Glutamatergic neuron (in vitro differentiated cells): Measurements from ENCODE around the gene COL19A1. TPM values are rescaled to one million over a fixed set of nuclear protein-coding genes. Genes with fewer than 3 reads are reported as not detected.

Source experiments
- DNase-seq: peaks from one replicate; pipeline ENCODE4 v3.0.0; 2022
- H3K27ac Mint-ChIP-seq: one replicate; pipeline ENCODE4 v1.8.0; 2020; ENCODE audit warnings: mild to moderate bottlenecking, mixed read lengths, inconsistent platforms; ENCODE audit not compliant: unreplicated experiment
- H3K27me3 Mint-ChIP-seq: one replicate; pipeline ENCODE4 v1.8.0; 2020; ENCODE audit warnings: mild to moderate bottlenecking, moderate library complexity, mixed read lengths, inconsistent platforms; ENCODE audit not compliant: unreplicated experiment
- H3K36me3 Mint-ChIP-seq: one replicate; pipeline ENCODE4 v1.8.0; 2020; ENCODE audit warnings: mild to moderate bottlenecking, mixed read lengths, inconsistent platforms; ENCODE audit not compliant: unreplicated experiment
- H3K4me1 Mint-ChIP-seq: one replicate; pipeline ENCODE4 v1.8.0; 2020; ENCODE audit warnings: mild to moderate bottlenecking, low read depth, mixed read lengths, inconsistent platforms; ENCODE audit not compliant: unreplicated experiment
- H3K4me3 Mint-ChIP-seq: one replicate; pipeline ENCODE4 v1.8.0; 2020; ENCODE audit warnings: mild to moderate bottlenecking, mixed read lengths, inconsistent platforms; ENCODE audit not compliant: unreplicated experiment
- H3K9me3 Mint-ChIP-seq: one replicate; pipeline ENCODE4 v1.8.0; 2020; ENCODE audit warnings: mild to moderate bottlenecking, moderate library complexity, mixed read lengths, inconsistent platforms; ENCODE audit not compliant: unreplicated experiment
- total RNA-seq: library from RNA; stranded (reverse); fragmentation: NEBNext Ultra II Directional; extraction: Animal tissue kit (Norgen Biotek cat#: 25700); gene quantifications from one replicate; pipeline ENCODE4 v1.2.1, GENCODE V29; 2021; ENCODE audit not compliant: unreplicated experiment
- TF ChIP-seq, protein P1 (sequence below): fragments of 200-600 bp; sonication (generic); IDR thresholded peaks from one replicate; pipeline ENCODE4 v1.5.0; 2021; ENCODE audit not compliant: partially characterized antibody, unreplicated experiment

Gene COL19A1
- total RNA-seq, 1 donor from 2014 or later: 0.78 TPM

DNA sequence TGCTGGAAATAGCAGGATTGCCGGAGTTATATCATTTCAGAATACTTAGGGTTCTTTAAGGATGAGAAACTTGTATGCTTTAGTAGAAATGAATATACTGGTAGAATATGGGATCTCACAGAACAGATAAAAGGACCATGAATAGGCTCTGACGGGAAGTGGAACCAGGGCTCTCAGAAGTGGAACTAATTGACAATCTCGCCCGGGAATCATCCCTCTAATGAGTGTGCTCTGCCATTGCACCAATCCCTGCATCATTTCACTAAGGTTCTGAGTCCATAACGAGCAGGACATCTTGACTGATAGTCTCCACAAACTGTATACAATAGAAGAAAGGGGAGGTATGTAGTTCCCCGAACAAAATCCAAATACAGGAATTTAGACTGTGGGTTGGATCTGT lies 286.4 kb downstream of the COL19A1 start:
- H3K27ac Mint-ChIP-seq: no peak overlapping the region
- H3K4me3 Mint-ChIP-seq: no peak overlapping the region
- peaks cover 6% of the 10 kb centered on the region for H3K4me1 Mint-ChIP-seq

DNA sequence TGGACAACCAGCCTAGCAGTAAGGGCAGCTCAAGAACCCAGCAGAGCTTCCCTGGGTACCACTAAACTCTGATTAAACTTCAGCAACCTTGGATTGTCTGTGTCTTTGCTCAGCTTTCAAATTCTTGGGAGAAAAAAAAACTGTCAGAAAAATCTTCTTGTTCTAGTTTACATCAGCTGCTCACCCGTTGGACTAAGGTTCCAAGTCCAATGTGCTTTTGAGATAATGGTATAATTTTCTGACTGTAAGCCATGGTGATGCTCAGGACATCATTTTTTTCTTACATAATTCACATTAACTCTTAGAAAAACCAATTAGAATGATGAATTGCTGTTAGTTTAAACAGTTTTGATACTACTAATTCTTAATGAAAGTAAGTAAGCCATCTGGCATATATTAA lies 290.7 kb downstream of the COL19A1 start:
- H3K36me3 Mint-ChIP-seq: no peaks in the 10 kb centered on the region
- H3K9me3 Mint-ChIP-seq: no peaks in the 10 kb centered on the region
- no peaks in the 10 kb centered on the region for H3K4me1 Mint-ChIP-seq
- no peaks in the 10 kb centered on the region for H3K27me3 Mint-ChIP-seq
- no peak for DNase-seq
- H3K4me3 Mint-ChIP-seq: no peak overlapping the region
- no peak overlapping the region for H3K27ac Mint-ChIP-seq
- TF ChIP-seq, protein P1, sequence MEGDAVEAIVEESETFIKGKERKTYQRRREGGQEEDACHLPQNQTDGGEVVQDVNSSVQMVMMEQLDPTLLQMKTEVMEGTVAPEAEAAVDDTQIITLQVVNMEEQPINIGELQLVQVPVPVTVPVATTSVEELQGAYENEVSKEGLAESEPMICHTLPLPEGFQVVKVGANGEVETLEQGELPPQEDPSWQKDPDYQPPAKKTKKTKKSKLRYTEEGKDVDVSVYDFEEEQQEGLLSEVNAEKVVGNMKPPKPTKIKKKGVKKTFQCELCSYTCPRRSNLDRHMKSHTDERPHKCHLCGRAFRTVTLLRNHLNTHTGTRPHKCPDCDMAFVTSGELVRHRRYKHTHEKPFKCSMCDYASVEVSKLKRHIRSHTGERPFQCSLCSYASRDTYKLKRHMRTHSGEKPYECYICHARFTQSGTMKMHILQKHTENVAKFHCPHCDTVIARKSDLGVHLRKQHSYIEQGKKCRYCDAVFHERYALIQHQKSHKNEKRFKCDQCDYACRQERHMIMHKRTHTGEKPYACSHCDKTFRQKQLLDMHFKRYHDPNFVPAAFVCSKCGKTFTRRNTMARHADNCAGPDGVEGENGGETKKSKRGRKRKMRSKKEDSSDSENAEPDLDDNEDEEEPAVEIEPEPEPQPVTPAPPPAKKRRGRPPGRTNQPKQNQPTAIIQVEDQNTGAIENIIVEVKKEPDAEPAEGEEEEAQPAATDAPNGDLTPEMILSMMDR: no peak

More for the DNA sequence above, 286.4 kb downstream of the COL19A1 start:
- Mint-ChIP-seq H3K9me3 (no peaks in the 10 kb centered on the region), H3K36me3 (no peaks in the 10 kb centered on the region), H3K27me3 (peaks cover 2% of the 10 kb centered on the region)
- no peak for DNase-seq
- TF ChIP-seq, protein P1: no peak

- no peak for DNase-seq
- Mint-ChIP-seq H3K4me3 (no peak overlapping the region), H3K9me3 (no peaks in the 10 kb centered on the region), H3K27ac (no peak overlapping the region), H3K27me3 (no peaks in the 10 kb centered on the region), H3K4me1 (peaks cover 2% of the 10 kb centered on the region), H3K36me3 (no peaks in the 10 kb centered on the region)
- TF ChIP-seq, protein P1: no peak
Observed at GRCh38 chr6:70160276-70160675, 293.9 kb downstream of the COL19A1 start.

DNA sequence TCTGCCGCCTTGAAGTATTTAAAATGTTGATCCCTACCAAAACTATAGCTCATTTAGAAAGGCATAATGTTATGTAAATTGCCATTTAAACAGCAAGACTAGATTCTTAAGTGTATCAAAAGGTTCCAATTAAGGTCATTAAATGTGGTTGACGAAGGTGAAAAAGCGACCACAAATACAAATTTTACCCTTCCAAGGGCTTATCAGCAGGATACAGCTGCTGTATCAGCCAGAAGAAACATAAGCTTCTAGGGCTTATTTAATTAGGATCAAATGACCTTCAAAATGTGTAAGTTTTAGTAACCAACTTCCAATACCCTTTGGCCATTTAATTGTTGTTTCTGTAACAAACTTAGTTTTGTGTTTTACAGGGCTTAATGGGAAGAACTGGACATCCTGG lies 296.6 kb downstream of the COL19A1 start:
- Mint-ChIP-seq H3K36me3 (no peaks in the 10 kb centered on the region), H3K4me1 (peaks cover 5% of the 10 kb centered on the region), H3K9me3 (no peaks in the 10 kb centered on the region), H3K4me3 (no peak overlapping the region), H3K27me3 (no peaks in the 10 kb centered on the region), H3K27ac (no peak overlapping the region)
- TF ChIP-seq, protein P1: no peak
- DNase-seq: no peak

GRCh38 chr6:70163795-70164194 lies 297.4 kb downstream of the COL19A1 start:
- no peak for DNase-seq
- TF ChIP-seq, protein P1: no peak
- Mint-ChIP-seq H3K27ac (no peak overlapping the region), H3K9me3 (no peaks in the 10 kb centered on the region), H3K4me3 (no peak overlapping the region), H3K36me3 (no peaks in the 10 kb centered on the region), H3K4me1 (peaks cover 5% of the 10 kb centered on the region), H3K27me3 (no peaks in the 10 kb centered on the region)
